GM23338 (cell line): Measurements from ENCODE around the gene ALG14. TPM values are rescaled to one million over a fixed set of nuclear protein-coding genes. Genes with fewer than 3 reads are reported as not detected.

Source experiments
- ATAC-seq: fragments of 200-7000 bp; cut with Tn5 transposase; 3 replicates; pipeline ENCODE4 v1.9.1; 2020
- DNase-seq: peaks from one replicate; pipeline ENCODE4 v3.0.0-alpha.2; 2015; ENCODE audit warnings: low spot score
- H2AFZ ChIP-seq: fragments of 200-600 bp; sonication (generic); 2 replicates; pipeline ENCODE4 v1.8.0; 2016; ENCODE audit warnings: antibody characterized with exemption, mild to moderate bottlenecking, moderate library complexity
- H3F3A ChIP-seq: fragments of 200-600 bp; sonication (generic); replicated peaks from 2 replicates; pipeline ENCODE4 v1.8.0; 2017; ENCODE audit warnings: antibody characterized with exemption, mixed run types, low read depth
- H3K27ac ChIP-seq: fragments of 200-600 bp; sonication (generic); 2 replicates; pipeline ENCODE4 v1.6.1; 2016; ENCODE audit warnings: low read depth
- H3K27me3 ChIP-seq: fragments of 200-600 bp; sonication (generic); 2 replicates; pipeline ENCODE4 v1.8.0; 2016; ENCODE audit warnings: mild to moderate bottlenecking, mixed run types, moderate library complexity; ENCODE audit not compliant: insufficient read depth
- H3K36me3 ChIP-seq: fragments of 200-600 bp; sonication (generic); 2 replicates; pipeline ENCODE4 v1.8.0; 2016; ENCODE audit warnings: mild to moderate bottlenecking; ENCODE audit not compliant: insufficient read depth
- H3K4me1 ChIP-seq: fragments of 200-600 bp; sonication (generic); 2 replicates; pipeline ENCODE4 v1.8.0; 2016; ENCODE audit warnings: mild to moderate bottlenecking, moderate library complexity; ENCODE audit not compliant: insufficient read depth
- H3K4me2 ChIP-seq: fragments of 200-600 bp; sonication (generic); 2 replicates; pipeline ENCODE4 v1.7.1; 2017; ENCODE audit warnings: mixed run types
- H3K4me3 ChIP-seq: fragments of 200-600 bp; sonication (generic); 2 replicates; pipeline ENCODE4 v1.6.1; 2016; ENCODE audit warnings: mixed run types
- H3K79me2 ChIP-seq: fragments of 200-600 bp; sonication (generic); replicated peaks from 2 replicates; pipeline ENCODE4 v1.8.0; 2017; ENCODE audit warnings: mild to moderate bottlenecking; ENCODE audit not compliant: insufficient read depth
- H3K9me2 ChIP-seq: fragments of 200-600 bp; sonication (generic); 2 replicates; pipeline ENCODE4 v1.8.0; 2017; ENCODE audit not compliant: insufficient read depth
- H4K20me1 ChIP-seq: fragments of 200-600 bp; sonication (generic); replicated peaks from 2 replicates; pipeline ENCODE4 v1.8.0; 2017; ENCODE audit warnings: mild to moderate bottlenecking; ENCODE audit not compliant: insufficient read depth
- H3K27ac Mint-ChIP-seq: 2 replicates; pipeline ENCODE4 v1.8.0; 2020; ENCODE audit warnings: inconsistent platforms, mild to moderate bottlenecking, moderate library complexity, mixed read lengths
- H3K27me3 Mint-ChIP-seq: 3 replicates; pipeline ENCODE4 v1.8.0; 2022; ENCODE audit warnings: low read depth, mild to moderate bottlenecking, moderate library complexity, mixed read lengths, inconsistent platforms; ENCODE audit not compliant: insufficient read depth, poor library complexity
- H3K36me3 Mint-ChIP-seq: 3 replicates; pipeline ENCODE4 v1.8.0; 2021; ENCODE audit warnings: low read depth, mild to moderate bottlenecking, inconsistent platforms, moderate library complexity, mixed read lengths
- H3K4me1 Mint-ChIP-seq: 3 replicates; pipeline ENCODE4 v1.8.0; 2020; ENCODE audit warnings: mild to moderate bottlenecking, inconsistent platforms, mixed read lengths
- H3K4me3 Mint-ChIP-seq: 3 replicates; pipeline ENCODE4 v1.8.0; 2021; ENCODE audit warnings: moderate library complexity, mild to moderate bottlenecking, inconsistent platforms, mixed read lengths
- H3K9me3 Mint-ChIP-seq: 3 replicates; pipeline ENCODE4 v1.8.0; 2020; ENCODE audit warnings: moderate library complexity, mild to moderate bottlenecking, inconsistent platforms, mixed read lengths
- CREB1 ChIP-seq: fragments of 250-450 bp; sonication (Bioruptor Pico); IDR thresholded peaks from 2 replicates; pipeline ENCODE4 v1.5.0; 2020; ENCODE audit warnings: low read depth, mild to moderate bottlenecking, moderate library complexity
- EZH2phosphoT487 ChIP-seq: fragments of 200-600 bp; sonication (generic); IDR thresholded peaks from one replicate; pipeline ENCODE4 v1.8.1; 2018; ENCODE audit warnings: antibody characterized with exemption; ENCODE audit not compliant: unreplicated experiment
- JUNB ChIP-seq: IDR thresholded peaks from one replicate; pipeline ENCODE4 v1.6.1; 2016; ENCODE audit warnings: antibody characterized with exemption; ENCODE audit not compliant: unreplicated experiment
- POLR2AphosphoS5 ChIP-seq: IDR thresholded peaks from 2 replicates; pipeline ENCODE4 v1.6.1; 2016; ENCODE audit warnings: antibody characterized with exemption, low read depth
- REST ChIP-seq: IDR thresholded peaks from one replicate; pipeline ENCODE4 v1.6.1; 2018; ENCODE audit warnings: antibody characterized with exemption; ENCODE audit not compliant: unreplicated experiment
- ZNF114 ChIP-seq: fragments of 250-450 bp; sonication (Bioruptor Pico); IDR thresholded peaks from 2 replicates; pipeline ENCODE4 v1.5.0; 2020; ENCODE audit warnings: mild to moderate bottlenecking, moderate library complexity
- ZNF331 ChIP-seq: fragments of 250-450 bp; sonication (Bioruptor Pico); IDR thresholded peaks from 2 replicates; pipeline ENCODE4 v1.5.0; 2020; ENCODE audit warnings: low read depth, mild to moderate bottlenecking, moderate library complexity
- ZNF462 ChIP-seq: fragments of 250-450 bp; sonication (Bioruptor Pico); IDR thresholded peaks from 2 replicates; pipeline ENCODE4 v1.5.0; 2020; ENCODE audit warnings: mild to moderate bottlenecking, moderate library complexity
- polyA plus RNA-seq: library from polyadenylated mRNA; unstranded; fragments of >200 nt; fragmentation: Nextera tagmentation; extraction: Ambion mirVana; gene quantifications from 2 replicates; pipeline ENCODE4 v1.2.1, GENCODE V29; 2016
- total RNA-seq: library from RNA; depleted of rRNA; stranded (reverse); fragments of >200 nt; shearing (Covaris generic); gene quantifications from 2 replicates; pipeline ENCODE4 v1.2.3, GENCODE V29; 2014

ALG14 gene
- total and polyA plus RNA-seq, 2 experiments from 2014 or later: 0.42 to 2.8 TPM

GRCh38 chr1:95040032-95040525 lies 32.7 kb downstream of the ALG14 start (continued):
- TF ChIP-seq ZNF462 (no peak), ZNF114 (CRISPR knock-in tag) (no peak), POLR2AphosphoS5 (no peak)

- Mint-ChIP-seq H3K27me3 (no peaks in the 10 kb centered on the region), H3K27ac (no peak overlapping the region), H3K9me3 (no peaks in the 10 kb centered on the region), H3K4me1 (0 out of 3 replicates have a peak, but pooled peaks cover 3% of the 10 kb centered on the region), H3K36me3 (no peaks in the 10 kb centered on the region), H3K4me3 (no peak overlapping the region)
- Histone ChIP-seq H3K4me3 (no peak overlapping the region), H3F3A (no peaks in the 10 kb centered on the region), H3K4me2 (no peak overlapping the region), H3K4me1 (no peaks in the 10 kb centered on the region), H3K79me2 (no peaks in the 10 kb centered on the region), H3K27me3 (no peaks in the 10 kb centered on the region), H3K27ac (no peak overlapping the region), H3K36me3 (no peaks in the 10 kb centered on the region), H4K20me1 (no peaks in the 10 kb centered on the region; the same call in 1 of the 2 replicates), H3K9me2 (no peaks in the 10 kb centered on the region; the same call in 1 of the 2 replicates), H2AFZ (no peak overlapping the region)
- no peak for DNase-seq
- TF ChIP-seq CREB1 (no peak), ZNF331 (CRISPR knock-in tag) (no peak), ZNF114 (CRISPR knock-in tag) (no peak), JUNB (no peak), EZH2phosphoT487 (no peak), REST (no peak)
- ATAC-seq: no peak
These were observed 33.3 kb downstream of the ALG14 start for GRCh38 chr1:95039360-95040031.
